Medulla oblongata (tissue), 1 donor: ENCODE results near the gene THEMIS.
"Not testable (repeated sequence)": the region's sequence is repeated elsewhere in the genome, so short reads cannot be mapped to it uniquely, and the experiment has no call there.

Source experiments
- DNase-seq: peaks from one replicate; pipeline ENCODE4 v3.0.0-alpha.2; 2015; ENCODE audit errors: extremely low spot score

Gene THEMIS

DNA sequence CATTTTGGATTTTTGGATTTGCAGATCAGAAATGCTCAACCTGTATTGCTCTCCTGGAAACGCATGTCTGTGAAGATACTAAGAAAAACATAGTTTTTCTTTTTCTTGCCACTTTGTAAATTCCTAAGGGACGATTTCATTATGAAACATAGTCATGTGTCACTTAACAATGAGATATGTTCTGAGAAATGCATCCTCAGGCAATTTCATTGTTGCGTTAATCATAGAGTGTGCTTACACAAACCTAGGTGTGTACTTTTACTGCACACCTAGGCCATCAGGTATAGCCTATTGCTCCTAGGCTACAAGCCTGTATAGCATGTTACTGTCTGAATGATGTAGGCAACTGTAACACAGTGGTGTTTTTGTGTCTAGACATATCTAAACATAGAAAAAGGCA lies 13.4 kb upstream of the THEMIS start:
- DNase-seq, result no peak

DNA sequence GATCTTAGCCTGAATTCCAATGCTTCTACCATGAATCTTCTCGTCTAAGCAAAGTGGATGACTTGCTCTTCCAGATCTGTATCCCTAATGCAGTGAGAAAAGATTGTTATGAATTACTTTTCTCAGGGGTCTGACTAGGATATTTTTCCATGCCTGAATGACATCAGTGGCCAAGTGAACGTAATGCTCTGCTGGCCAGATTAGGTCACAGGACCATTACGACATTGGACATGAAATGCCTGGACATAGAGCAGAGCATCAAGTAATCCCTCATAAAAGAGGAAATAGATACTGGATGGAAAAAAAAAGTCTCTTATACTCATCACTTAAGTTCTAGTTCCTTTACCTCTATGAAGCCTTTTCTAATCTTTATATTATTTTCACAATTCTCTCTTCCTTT lies 12.1 kb upstream of the THEMIS start:
- DNase-seq, result no peak

DNA sequence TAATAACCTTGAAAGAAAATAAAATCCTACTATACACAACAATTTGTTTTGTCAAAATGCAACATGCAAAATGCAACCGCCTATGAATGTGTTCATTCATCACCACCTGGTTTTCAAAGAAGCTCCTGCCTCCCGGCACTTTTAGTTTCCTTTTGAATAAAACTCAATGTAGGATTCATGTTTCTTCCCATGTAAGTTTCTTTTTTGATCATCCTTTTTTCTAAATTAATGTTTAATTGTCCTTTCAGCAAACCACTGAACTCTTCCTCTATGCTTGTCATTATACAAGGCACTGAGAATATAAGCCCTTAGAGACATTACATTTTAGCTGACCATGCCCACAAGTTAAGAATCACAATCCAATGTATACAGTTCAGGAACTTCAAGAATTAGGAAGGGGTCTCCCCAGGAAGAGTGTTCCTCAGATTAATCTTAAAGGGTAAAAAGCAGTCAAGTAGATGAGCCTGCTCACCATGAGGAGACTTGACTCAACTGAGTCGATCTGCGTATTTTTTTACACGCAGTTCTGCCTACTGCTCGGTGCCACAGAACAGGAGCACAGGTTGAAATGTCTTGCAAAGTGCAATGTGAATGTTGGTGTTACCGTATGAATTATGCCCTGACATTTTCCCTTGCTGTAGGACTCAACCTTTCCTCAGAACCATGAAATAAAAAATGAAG lies 7.2 kb upstream of the THEMIS start:
- DNase-seq, result no peak

DNA sequence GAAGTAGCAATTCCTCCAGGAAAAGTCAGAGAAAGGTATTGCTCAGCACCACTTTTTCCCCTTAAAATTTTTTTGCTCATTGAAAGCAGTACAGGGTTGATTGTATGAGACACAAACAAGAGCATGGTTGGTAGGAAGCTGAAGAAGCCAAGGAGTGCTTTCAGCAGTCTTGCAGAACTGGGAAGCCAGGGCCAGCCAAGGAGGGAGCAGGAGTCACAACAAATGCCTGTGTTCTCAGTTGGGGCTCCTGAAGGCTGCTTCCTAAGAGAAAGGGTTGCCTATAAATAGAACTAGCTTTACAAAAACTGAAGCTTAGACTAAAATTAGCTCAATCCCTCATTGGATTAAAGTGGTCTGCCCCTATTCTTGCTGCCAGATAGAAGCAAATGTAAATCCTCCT lies 3.3 kb upstream of the THEMIS start:
- DNase-seq, result no peak

DNA sequence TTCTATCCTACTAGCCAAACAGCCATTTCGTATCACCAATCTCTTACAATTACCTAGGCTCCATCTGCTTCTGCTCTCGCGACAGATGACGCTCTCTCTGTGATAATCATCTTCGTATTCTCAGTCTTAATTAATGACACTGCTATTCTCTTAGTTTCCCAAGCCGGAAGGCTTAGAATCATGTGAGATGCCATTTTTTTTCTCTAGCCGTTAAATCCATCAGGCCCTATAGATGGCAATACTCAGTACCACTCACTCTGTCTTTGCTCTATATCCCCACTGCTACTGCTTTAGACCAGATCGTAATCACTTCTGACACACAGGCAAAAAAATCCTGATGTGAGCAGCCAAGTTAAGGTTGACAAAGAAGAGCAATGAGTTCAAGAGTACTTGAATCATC lies 2.1 kb upstream of the THEMIS start:
- no peak for DNase-seq

DNA sequence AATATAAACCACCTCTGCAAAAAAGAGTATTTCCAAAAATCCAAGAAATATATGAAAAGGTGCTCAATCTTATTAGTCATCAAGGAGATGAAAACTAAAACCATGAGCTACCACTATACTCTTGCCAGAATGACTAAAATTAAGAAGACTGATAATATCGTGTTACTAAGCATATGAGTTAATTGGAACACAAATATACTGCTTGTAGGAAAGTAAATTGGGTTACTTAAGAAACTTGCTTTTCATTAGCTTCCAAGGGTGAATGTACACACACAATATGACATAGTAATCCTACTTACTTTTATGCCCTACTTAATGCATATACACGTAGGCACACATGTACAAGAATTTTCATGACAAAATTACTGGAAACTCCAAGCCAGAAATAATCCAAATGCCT lies 3.4 kb downstream of the THEMIS start:
- no peak for DNase-seq

DNA sequence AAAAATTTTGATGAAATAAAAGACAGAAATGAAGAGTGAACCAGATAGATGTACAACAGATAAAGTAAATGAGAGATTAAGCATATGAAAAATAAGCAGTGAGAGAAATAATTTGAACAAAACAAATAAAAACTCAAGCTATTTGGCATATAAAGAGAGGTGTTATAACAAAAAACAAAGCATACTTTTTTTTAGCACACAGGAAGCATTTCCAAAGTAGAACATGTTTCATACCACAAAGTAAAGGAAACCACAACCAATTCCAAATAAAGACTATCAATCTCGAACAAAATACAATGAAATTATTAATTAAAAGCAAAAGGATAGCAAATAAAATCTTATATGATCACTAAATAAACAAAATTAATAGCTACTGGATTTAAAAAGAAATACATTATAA lies 6.8 kb downstream of the THEMIS start:
- DNase-seq, result no peak

DNA sequence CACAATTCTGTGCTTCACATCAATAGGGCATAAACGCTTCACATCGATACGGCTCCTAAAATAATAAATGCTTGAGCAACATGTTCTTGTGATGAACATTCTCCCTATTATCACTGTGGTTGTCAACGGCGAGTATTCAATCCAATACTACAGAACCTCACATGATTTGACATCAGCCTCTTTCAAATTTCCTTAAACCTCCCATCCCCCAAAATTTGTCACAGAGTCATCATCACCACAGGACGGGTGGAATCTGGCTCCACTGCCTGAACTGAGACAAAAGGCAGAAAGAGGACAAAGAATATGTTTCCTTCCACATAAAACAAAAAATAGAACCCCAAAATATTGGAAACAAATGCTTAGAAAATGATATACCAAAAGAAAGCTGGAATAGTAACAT lies 7.3 kb downstream of the THEMIS start:
- peak; percentile 33 for DNase-seq

DNA sequence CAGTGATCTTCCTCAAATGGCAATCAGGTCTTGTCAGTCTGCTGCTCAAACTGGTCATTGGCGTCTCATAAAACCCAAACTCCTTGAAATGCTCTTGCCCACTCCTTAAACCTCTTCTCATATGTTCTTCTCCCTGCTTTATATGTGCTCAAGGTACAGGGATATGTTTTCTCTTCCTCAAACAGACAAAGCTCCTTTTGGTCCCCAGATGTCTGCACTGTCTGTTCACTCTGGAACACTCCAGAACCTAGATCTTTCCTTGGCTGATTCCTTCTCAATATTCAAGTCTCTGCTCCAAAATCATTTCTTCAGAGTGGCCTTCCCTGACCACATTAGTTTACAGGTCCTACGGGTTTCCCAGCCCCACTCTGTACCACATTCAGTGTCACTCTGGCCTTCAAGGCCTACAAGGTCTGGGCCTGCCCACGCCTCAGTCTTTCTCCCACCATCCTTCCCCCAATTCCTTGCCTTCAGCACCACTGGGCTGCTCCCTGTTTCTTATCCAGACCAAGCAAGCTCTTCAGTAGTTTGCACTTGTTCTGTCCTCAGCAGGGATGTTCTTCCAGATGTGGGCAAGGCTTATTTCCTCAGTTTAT lies 9.0 kb downstream of the THEMIS start:
- DNase-seq, result no peak

DNA sequence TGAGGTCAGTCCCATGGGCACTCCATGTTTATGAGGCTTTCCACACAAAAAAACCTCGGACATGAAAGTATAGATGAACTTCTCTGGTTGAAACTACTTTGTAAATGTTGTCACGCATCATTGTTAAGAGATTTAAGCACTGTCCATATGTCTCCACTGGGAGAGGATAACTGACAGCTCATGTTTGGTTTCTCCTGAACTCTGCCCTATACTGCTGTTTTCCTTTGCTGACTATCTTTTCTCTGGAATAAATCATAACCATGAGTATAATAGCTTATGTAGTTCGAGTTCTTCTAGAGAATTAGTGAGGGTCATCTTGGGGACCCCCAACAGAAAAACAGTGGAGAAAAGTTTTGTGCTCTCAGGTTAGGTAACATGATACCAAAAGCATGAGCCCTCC lies 14.3 kb downstream of the THEMIS start:
- DNase-seq, result no peak

DNA sequence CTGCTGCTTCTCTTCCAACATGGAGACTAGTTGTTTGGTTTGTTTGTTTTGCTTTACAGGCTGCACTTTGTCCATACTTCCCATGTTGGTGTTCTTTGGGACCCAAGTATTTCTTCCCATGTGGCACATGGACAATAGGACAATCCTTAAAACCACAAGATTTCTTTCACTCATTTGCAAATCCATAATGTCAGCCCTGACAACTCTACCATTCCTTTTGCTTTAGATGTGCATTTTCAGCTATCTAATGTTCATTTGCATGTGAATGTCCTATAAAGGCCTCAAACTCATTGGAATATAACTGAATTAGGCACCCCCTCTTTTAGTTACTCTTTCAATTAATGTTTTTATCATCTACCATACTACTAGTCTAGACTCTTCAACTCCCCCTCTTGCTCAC lies 16.7 kb downstream of the THEMIS start:
- no peak for DNase-seq

DNA sequence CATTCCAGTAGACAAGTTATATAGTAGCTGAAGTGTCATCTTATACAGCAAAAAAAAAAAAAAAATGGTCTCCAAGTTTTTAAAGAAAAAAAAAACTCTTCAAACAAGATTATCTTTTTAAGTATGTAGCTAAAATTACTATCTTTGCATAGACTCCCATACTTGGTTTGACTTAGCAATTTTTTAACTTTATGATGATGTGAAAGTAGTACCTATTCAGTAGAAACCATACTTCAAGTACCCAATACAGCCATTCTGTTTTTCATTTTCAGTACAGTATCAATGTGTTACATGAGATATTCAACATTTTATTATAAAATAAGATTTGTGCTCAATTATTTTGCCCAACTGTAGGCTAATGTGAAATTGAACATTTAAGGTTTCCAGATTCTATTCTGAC lies 18.9 kb downstream of the THEMIS start:
- not testable (repeated sequence) for DNase-seq

DNA sequence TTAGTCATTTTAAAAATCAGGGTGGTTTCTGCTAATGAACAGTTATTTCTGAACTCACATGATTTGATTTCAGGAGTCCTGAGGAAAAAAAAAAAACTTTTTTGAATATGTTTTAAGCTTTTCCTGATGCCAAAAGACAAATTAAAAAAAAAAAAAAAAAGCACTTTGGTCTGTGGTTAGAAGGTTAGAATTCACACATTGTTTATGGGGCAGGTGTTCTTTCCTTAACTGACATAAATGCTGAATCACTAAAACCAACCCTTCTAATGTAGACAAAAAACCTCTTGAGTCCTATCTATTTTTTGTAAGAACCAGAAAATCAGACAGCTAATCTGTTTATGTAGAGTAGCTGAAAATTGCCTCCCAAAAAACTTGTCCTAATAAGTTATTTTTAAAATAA lies 20.4 kb downstream of the THEMIS start:
- no peak for DNase-seq

DNA sequence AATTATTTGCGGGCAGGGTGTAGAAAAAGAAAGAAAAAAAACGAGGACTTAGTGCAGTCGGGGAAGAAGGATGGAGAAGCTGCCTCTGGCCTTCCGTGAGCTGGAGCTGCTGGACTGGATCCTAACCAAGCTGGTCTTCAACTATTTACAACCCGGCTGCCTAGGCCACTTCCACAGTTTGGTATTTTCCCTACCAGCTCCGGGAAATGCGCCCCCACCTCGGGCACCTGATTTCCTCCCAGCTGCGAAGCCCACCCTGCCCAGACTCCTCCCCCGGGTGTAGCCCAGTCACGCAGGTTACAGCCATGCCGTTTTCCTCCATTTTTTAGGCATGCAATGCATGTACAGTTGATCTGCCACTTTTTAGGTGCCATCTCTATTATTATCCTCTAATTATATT lies 21.2 kb downstream of the THEMIS start:
- peak; percentile 37 for DNase-seq

DNA sequence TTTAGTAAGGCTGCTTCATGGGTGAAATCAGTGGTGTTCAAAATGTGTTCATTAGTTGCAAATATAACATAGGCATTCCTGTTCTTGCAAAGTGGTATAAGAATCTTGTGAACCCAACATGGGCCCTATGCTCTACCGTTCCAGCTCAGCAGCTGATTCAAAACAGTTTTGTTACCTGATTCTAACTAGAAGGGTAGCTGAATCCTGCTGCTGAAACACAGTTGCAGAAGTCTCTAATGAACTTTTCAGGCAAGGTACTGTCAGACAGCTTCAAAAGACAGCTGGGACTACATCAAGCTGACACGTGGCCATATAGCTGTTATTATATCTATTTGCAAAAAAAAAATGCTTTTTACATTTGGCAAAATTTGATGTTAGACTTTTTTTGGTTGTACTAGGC lies 22.7 kb downstream of the THEMIS start:
- no peak for DNase-seq

DNA sequence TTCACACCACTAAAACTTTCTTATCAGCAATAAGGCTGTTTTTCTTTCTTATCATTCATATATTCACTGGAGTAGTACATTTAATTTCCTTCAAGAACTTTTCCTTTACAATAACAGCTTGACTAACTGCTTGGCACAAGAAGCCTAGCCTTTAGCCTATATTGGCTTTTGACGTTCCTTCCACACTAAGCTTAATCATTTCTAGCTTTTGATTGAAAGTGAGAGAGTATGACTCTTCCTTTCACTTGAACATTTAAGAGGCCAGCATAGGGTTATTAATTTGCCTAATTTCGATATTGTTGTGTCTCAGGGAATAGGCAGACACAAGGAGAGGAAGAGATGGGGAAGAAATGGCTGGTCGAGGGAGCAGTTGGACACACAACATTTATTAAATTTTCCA lies 23.6 kb downstream of the THEMIS start:
- no peak for DNase-seq

DNA sequence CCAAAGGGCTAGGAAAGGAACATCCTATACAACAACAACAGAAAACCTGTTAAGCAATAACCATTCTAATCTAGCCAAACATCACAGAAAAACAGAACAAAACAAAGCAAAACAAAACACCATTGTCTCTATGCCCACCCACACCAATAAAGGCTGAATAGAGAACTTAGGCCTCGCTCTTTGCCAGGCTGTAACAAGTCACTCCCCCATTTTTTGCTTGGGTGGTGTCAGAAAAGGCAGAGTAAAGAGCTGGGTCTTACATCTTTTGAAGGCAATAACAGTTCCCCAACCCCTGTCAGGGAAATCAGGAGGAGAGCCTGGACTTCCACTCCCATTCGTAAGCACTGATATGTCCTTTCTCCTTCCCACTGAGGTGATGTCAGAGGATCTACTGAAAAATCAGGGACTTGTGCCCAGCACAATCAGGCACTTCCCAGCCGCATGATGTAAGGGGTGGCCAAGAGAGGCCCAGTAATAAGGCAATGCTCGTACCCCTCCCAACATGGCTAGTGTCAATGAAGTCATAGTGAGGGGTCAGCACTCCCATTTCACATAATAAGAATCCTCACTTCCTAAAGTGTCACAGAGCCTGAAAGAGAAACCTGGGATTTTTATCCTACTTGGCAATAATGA lies 31.0 kb downstream of the THEMIS start:
- peak; percentile 67 for DNase-seq

DNA sequence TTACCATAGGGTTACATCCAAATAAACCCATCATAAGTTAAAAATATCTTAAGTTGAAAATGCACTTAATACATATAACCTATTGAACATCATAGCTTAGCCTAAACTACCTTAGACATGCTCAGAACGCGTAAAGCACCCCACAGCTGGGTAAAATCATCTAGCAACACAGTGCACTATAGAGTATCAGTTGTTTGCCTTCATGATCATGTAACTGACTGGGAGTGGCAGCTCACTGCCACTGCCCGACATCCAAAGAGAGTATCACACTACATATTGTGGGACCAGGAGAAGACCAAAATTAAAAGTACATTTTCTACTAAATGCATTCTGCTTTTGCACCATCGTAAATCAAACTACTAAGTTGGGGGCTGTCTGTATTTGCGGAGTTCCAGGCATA lies 31.7 kb downstream of the THEMIS start:
- DNase-seq, result no peak

DNA sequence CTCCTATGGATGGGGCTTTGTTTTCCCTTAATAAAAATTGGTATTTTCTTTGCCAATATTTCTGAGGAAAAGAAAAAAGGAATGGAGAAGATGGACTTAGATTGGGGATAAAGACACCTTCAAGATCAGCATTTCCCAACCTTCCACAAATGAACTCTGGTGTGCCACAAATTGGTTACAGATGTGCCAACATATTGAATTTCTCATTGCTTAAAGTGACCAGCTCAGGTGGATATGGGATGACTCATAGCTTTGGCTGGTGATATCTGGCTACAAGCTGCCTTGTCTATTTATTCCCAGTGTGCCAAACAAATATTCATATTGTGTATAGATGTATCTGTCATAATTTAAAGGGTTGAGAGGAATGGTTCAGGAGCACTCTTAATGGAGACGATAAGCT lies 32.5 kb downstream of the THEMIS start:
- no peak for DNase-seq

DNA sequence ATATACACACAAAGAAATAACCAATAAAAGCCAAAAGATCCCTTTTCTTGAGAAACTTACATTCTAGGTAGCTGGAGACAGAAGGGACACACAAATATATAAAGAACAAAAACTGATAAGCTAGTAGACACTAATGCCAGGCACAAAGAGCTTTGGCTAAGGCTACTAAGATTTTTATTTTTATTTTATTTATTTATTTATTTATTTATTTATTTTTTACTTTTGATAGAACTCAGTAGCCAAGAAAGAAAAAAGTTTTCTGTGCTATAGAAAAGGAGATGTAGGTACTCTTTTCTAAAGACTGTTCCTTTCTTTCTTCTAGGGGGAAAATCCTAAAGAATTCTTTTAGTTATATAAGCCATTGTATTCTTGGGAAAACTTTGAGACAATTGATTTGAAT lies 34.1 kb downstream of the THEMIS start:
- no peak for DNase-seq

DNA sequence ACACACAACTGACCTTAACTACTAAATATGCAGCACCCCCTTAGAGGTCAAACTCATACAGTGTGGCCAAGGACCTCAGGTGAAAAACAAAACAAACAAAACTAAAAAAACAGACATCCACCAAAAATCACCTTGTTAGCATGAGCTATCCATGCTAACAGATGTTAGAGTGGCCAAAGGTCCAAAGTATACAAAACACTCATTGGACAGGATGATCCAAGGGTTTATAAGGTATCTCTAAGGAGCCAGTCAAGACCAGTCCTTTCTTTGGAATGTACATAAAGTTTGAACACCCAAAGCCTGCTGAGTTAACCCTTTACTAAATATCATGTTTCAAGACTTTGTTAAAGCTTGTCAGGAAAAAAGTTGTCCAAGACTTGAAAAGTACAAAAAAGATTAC lies 35.8 kb downstream of the THEMIS start:
- DNase-seq, result no peak

DNA sequence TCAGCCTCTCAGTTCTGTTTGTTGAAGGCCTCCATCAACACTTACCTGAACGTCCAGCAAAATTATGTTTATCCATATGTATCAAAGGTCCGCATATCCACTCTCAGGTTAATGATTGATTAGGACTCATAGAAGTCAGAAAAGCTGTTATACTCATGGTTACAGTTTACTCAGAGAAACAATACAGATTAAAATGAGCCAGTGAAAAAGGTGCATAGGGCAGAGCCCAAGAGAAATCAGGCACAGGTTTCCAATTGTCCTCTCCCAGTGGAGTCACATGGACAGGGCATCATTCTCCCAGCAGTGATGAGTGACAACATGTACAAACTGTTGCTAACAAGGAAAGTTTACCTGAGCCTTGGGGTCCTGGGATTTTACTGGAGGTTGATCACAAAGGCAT lies 36.2 kb downstream of the THEMIS start:
- DNase-seq, result no peak

DNA sequence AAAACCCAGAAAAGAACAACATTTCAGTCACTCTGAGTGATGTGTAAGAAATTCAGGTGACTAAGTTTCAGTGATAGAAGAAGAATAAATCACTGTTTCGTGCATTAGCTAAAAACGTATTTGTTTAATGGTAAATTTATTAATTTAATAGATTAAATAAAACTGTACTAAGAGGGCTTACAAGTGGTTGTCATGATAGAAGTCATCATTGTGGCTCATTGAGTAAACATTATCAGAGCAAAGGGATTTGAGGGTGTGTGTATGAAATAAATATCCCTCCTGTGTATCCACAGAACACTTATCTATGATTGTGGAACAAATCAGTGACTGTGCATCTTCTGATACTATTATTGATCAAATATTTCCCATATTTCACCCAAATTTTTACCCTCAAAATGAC lies 40.1 kb downstream of the THEMIS start:
- DNase-seq, result no peak

DNA sequence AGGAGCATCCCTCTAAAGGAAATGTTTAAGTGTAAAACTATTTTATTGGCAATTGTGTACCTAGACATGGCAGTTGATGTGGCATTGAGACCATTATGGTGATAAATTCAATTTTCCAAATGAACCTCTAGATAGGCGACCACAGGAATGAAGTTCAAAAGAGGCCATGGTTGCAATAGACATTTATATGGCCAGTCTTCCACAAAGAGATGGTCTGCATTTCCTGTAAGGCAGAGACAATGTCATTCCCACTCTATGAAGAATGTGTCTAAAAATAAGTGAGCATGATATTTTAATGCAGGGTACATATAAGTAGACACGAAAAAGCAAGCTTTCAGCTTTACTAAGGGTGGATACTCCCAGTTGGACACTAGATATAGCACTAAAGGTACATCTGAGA lies 40.9 kb downstream of the THEMIS start:
- no peak for DNase-seq
